ENCODE results near the gene ZNF844. TPM values are rescaled to one million over a fixed set of nuclear protein-coding genes. Genes with fewer than 3 reads are reported as not detected.

Gene ZNF844
- total RNA-seq, 1 experiment from 2014 or later: 4.0 TPM

DNA sequence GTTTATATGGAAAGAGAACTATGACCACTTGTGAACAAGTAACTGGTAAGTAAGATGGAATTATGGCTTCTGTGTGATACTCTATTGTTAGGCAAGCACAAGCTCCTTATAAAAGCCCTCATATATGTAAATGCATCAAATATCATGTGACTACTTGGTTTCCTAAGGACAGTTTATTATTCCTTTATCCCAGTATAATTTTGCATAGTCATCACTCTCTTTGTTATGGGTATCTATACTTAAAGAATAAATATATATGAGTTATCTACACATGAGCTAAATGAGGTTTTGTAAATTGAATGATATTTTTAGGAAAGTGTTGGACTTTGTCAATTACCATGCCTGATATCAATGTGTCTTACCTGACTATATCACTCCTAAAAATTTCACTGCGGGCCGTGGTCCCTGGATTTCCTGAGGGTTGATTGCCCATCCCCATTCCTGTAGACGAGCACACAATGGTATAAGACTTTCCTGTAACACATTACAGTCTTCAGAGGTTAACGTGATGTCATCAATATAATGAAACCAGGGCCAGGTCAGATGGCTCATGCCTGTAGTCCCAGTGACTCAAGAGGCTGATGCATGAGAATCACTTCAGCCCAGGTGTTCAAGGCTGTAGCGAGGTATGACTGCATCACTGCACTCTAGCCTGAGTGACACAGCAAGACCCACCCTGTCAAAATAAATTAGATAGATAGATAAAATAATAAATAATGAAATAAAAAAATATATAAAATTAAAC lies 20.7 kb downstream of the ZNF844 start:
- ATAC-seq: no peak
- no peaks in the 10 kb centered on the region for H3K79me2 ChIP-seq (ENCODE audit: low read length)
- H3K4me1 ChIP-seq (ENCODE audit: insufficient read depth, low read length): no peaks in the 10 kb centered on the region
- no peak for TF ChIP-seq EZH2phosphoT487 (IDR thresholded peaks at IDR 0.05; ENCODE audit: borderline replicate concordance, low read length)
- TF ChIP-seq, protein P1, sequence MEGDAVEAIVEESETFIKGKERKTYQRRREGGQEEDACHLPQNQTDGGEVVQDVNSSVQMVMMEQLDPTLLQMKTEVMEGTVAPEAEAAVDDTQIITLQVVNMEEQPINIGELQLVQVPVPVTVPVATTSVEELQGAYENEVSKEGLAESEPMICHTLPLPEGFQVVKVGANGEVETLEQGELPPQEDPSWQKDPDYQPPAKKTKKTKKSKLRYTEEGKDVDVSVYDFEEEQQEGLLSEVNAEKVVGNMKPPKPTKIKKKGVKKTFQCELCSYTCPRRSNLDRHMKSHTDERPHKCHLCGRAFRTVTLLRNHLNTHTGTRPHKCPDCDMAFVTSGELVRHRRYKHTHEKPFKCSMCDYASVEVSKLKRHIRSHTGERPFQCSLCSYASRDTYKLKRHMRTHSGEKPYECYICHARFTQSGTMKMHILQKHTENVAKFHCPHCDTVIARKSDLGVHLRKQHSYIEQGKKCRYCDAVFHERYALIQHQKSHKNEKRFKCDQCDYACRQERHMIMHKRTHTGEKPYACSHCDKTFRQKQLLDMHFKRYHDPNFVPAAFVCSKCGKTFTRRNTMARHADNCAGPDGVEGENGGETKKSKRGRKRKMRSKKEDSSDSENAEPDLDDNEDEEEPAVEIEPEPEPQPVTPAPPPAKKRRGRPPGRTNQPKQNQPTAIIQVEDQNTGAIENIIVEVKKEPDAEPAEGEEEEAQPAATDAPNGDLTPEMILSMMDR (conservative IDR thresholded peaks at IDR 0.05; ENCODE audit: low read depth, low read length): no peak
- no peak for TF ChIP-seq EZH2 (IDR thresholded peaks at IDR 0.05; ENCODE audit: low read length, unreplicated experiment)
- no peak for DNase-seq
- H3F3A ChIP-seq (ENCODE audit: low read length, unreplicated experiment): no peaks in the 10 kb centered on the region
- H4K20me1 ChIP-seq (ENCODE audit: low read length): no peaks in the 10 kb centered on the region
- H3K9me3 ChIP-seq (ENCODE audit: low read length): peaks cover 51% of the 10 kb centered on the region
- no peak overlapping the region for H3K4me2 ChIP-seq (ENCODE audit: low read length)
- no peak overlapping the region for H3K27ac ChIP-seq (ENCODE audit: low read length)
- H2AFZ ChIP-seq (ENCODE audit: low read length): no peak overlapping the region
- CTCF ChIA-PET: interaction anchor here (0.7 kb wide), 1 partner anchor 25 kb away, joined by 4 read pairs; no protein-coding TSS in a partner anchor
- H3K36me3 ChIP-seq (ENCODE audit: low read depth, low read length): peaks cover 16% of the 10 kb centered on the region; the same call in 1 of the 2 replicates
- intact Hi-C loops (cut with micrococcal nuclease): no loop called here
- H3K9me2 ChIP-seq (replicated peaks; ENCODE audit: low read length): no peaks in the 10 kb centered on the region
- POLR2A ChIA-PET (ENCODE audit: unreplicated experiment): no interaction called here
- no peak overlapping the region for H3K4me3 ChIP-seq (ENCODE audit: low read length)
- no TSS peak for BruUV-seq (replicated peaks)
- H3K9ac ChIP-seq (ENCODE audit: low read length): no peak overlapping the region
- no peaks in the 10 kb centered on the region for H3K27me3 ChIP-seq (ENCODE audit: low read length)

DNA sequence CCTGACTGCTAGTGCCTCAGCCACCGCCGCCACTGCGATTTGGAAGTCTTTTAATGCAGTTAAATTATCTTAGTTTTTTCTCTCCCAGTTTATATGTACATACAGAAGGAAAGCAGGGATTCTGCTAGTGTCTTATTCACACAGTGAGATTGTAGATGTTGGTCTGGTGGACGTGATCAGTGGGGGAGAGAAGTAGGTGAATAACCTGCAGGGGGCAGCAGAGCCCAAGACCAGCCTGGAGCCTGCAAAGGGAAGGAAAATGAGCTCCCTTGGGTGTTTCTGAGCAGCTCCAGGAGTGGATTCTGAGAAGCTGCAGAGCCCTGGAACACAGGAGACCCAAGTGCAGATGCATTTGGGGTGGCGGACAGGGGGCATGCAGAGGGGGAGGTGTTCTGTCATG lies 26.3 kb downstream of the ZNF844 start:
- ChIA-PET POLR2A (ENCODE audit: unreplicated experiment) (interaction anchor here (0.6 kb wide), 1 partner anchor 292 kb away, joined by 3 read pairs; the partner anchor contains the start of gene ZNF491), CTCF (interaction anchor here (0.6 to 1.0 kb wide), 2 partner anchors 31 to 50 kb away, joined by 4 to 8 read pairs; partner anchors contain the start of gene ZNF20)
- Histone ChIP-seq H3K4me2 (ENCODE audit: low read length) (no peak overlapping the region), H2AFZ (ENCODE audit: low read length) (no peak overlapping the region), H3K79me2 (ENCODE audit: low read length) (no peaks in the 10 kb centered on the region), H3K36me3 (ENCODE audit: low read depth, low read length) (peaks cover 3% of the 10 kb centered on the region; the same call in 1 of the 2 replicates), H3K27me3 (ENCODE audit: low read length) (no peaks in the 10 kb centered on the region), H3K9me2 (replicated peaks; ENCODE audit: low read length) (no peaks in the 10 kb centered on the region), H3K27ac (ENCODE audit: low read length) (no peak overlapping the region), H4K20me1 (ENCODE audit: low read length) (no peaks in the 10 kb centered on the region), H3K9ac (ENCODE audit: low read length) (no peak overlapping the region), H3K4me1 (ENCODE audit: insufficient read depth, low read length) (no peaks in the 10 kb centered on the region), H3F3A (ENCODE audit: low read length, unreplicated experiment) (no peaks in the 10 kb centered on the region), H3K9me3 (ENCODE audit: low read length) (peaks cover 24% of the 10 kb centered on the region; the same call in 1 of the 2 replicates), H3K4me3 (ENCODE audit: low read length) (no peak overlapping the region)
- intact Hi-C loops (cut with micrococcal nuclease): no loop called here
- TF ChIP-seq, protein P1 (conservative IDR thresholded peaks at IDR 0.05; ENCODE audit: low read depth, low read length): peak; percentile 61
- TF ChIP-seq EZH2 (IDR thresholded peaks at IDR 0.05; ENCODE audit: low read length, unreplicated experiment): no peak
- BruUV-seq (replicated peaks): no TSS peak
- peak; percentile 35 for DNase-seq
- ATAC-seq: no peak

Measured in PC-3 (cell line).